Gastroesophageal sphincter (tissue), 3 donors: ENCODE results near the gene TRPV6.

Experiments
- EP300 ChIP-seq: sonication (generic); formaldehyde crosslinking; IDR thresholded peaks from one replicate; pipeline ENCODE4 v1.6.1; 2017; ENCODE audit warnings: antibody characterized with exemption, mild to moderate bottlenecking
- POLR2A ChIP-seq, 2 donors: fragments of 450-650 bp; IDR thresholded peaks; one replicate each; pipeline ENCODE4 v1.6.1; 2017; ENCODE audit warnings: antibody characterized with exemption in 2 of 2, mild to moderate bottlenecking in 2 of 2, moderate library complexity in 1 of 2
- TF ChIP-seq, protein P1 (sequence below), 4 experiments: fragments of 200-600 bp in 2 of 4; fragments of 450-650 bp in 2 of 4; sonication (generic) in 1 of 4; IDR thresholded peaks; one replicate each; pipeline ENCODE4 v1.5.1; 2017 to 2019; ENCODE audit warnings: antibody characterized with exemption in 4 of 4, mild to moderate bottlenecking in 2 of 4, moderate library complexity in 2 of 4

DNA sequence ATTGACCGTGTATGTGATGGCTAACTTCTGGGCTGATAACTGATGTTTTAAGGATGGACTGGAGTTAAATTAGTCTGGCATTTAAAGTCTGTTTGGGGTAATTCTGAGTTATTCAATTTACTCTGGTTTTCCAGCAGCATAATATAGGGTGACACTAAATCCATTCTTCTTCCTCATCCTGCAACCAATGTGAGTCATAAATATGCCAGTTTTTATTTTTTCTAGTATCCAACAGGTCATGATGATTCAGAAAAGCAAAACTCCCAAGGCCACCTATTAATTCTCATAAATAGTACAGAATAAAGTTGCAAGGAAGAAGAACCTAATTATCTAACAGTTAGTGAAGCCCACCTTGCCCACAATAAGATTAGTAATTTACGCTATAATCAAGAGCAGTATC, 38.2 kb downstream of the TRPV6 start:
- TF ChIP-seq, protein P1, sequence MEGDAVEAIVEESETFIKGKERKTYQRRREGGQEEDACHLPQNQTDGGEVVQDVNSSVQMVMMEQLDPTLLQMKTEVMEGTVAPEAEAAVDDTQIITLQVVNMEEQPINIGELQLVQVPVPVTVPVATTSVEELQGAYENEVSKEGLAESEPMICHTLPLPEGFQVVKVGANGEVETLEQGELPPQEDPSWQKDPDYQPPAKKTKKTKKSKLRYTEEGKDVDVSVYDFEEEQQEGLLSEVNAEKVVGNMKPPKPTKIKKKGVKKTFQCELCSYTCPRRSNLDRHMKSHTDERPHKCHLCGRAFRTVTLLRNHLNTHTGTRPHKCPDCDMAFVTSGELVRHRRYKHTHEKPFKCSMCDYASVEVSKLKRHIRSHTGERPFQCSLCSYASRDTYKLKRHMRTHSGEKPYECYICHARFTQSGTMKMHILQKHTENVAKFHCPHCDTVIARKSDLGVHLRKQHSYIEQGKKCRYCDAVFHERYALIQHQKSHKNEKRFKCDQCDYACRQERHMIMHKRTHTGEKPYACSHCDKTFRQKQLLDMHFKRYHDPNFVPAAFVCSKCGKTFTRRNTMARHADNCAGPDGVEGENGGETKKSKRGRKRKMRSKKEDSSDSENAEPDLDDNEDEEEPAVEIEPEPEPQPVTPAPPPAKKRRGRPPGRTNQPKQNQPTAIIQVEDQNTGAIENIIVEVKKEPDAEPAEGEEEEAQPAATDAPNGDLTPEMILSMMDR (IDR thresholded peaks at IDR 0.05), result no peak
- TF ChIP-seq EP300, result no peak
- no peak for TF ChIP-seq POLR2A (IDR thresholded peaks at IDR 0.05)
